HL-60 (cell line): Measurements from ENCODE around the gene HK1.

Experiments
- GABPA ChIP-seq: IDR thresholded peaks from 2 replicates; pipeline ENCODE4 v1.6.1; 2012; ENCODE audit warnings: low read depth
- POLR2AphosphoS5 ChIP-seq: IDR thresholded peaks from 2 replicates; pipeline ENCODE4 v1.6.1; 2012; ENCODE audit warnings: low read depth
- SPI1 ChIP-seq: IDR thresholded peaks from 2 replicates; pipeline ENCODE4 v1.6.1; 2012; ENCODE audit warnings: low read depth, mild to moderate bottlenecking, borderline replicate concordance
- TF ChIP-seq, protein P1 (sequence below): IDR thresholded peaks from one replicate; pipeline ENCODE4 v1.5.1; 2011; ENCODE audit warnings: low read length, control low read depth, inconsistent platforms; ENCODE audit not compliant: insufficient read depth
- TF ChIP-seq, protein P2 (sequence below): IDR thresholded peaks from 2 replicates; pipeline ENCODE4 v1.6.1; 2012; ENCODE audit warnings: low read depth; ENCODE audit not compliant: insufficient replicate concordance

DNA sequence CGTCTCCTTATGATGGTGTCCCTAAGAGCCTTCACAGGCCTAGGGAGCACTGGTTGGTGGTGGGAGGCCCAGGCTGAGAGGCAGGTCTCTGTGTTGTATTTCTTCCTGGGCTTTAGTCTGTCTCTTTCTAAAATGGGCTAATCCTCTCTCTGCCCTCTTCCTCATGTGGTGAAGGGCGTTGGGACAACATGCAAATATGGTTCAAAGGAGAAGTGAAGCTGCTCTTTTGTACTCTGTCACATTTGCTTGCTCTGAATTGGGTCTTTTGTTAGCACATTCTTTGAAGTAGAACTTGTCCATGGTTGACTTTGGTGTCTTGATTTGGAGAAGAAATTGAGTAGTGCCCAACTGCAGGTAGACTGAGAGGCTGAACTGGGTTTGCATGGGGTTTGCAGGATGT, 814 bp downstream of the HK1 start:
- TF ChIP-seq, protein P1, sequence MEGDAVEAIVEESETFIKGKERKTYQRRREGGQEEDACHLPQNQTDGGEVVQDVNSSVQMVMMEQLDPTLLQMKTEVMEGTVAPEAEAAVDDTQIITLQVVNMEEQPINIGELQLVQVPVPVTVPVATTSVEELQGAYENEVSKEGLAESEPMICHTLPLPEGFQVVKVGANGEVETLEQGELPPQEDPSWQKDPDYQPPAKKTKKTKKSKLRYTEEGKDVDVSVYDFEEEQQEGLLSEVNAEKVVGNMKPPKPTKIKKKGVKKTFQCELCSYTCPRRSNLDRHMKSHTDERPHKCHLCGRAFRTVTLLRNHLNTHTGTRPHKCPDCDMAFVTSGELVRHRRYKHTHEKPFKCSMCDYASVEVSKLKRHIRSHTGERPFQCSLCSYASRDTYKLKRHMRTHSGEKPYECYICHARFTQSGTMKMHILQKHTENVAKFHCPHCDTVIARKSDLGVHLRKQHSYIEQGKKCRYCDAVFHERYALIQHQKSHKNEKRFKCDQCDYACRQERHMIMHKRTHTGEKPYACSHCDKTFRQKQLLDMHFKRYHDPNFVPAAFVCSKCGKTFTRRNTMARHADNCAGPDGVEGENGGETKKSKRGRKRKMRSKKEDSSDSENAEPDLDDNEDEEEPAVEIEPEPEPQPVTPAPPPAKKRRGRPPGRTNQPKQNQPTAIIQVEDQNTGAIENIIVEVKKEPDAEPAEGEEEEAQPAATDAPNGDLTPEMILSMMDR: no peak
- no peak for TF ChIP-seq GABPA
- no peak for TF ChIP-seq POLR2AphosphoS5
- TF ChIP-seq, protein P2, sequence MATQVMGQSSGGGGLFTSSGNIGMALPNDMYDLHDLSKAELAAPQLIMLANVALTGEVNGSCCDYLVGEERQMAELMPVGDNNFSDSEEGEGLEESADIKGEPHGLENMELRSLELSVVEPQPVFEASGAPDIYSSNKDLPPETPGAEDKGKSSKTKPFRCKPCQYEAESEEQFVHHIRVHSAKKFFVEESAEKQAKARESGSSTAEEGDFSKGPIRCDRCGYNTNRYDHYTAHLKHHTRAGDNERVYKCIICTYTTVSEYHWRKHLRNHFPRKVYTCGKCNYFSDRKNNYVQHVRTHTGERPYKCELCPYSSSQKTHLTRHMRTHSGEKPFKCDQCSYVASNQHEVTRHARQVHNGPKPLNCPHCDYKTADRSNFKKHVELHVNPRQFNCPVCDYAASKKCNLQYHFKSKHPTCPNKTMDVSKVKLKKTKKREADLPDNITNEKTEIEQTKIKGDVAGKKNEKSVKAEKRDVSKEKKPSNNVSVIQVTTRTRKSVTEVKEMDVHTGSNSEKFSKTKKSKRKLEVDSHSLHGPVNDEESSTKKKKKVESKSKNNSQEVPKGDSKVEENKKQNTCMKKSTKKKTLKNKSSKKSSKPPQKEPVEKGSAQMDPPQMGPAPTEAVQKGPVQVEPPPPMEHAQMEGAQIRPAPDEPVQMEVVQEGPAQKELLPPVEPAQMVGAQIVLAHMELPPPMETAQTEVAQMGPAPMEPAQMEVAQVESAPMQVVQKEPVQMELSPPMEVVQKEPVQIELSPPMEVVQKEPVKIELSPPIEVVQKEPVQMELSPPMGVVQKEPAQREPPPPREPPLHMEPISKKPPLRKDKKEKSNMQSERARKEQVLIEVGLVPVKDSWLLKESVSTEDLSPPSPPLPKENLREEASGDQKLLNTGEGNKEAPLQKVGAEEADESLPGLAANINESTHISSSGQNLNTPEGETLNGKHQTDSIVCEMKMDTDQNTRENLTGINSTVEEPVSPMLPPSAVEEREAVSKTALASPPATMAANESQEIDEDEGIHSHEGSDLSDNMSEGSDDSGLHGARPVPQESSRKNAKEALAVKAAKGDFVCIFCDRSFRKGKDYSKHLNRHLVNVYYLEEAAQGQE: no peak
- peak; percentile 21; the same call in 1 of the 2 replicates for TF ChIP-seq SPI1
